Thoracic aorta (tissue), 2 donors: ENCODE data around the gene SSBP3. TPM values are rescaled to one million over a fixed set of nuclear protein-coding genes. Genes with fewer than 3 reads are reported as not detected.
A peak's percentile ranks its signal among the peaks of the same experiment; 100 is the strongest.
"Not testable (repeated sequence)": the region's sequence is repeated elsewhere in the genome, so short reads cannot be mapped to it uniquely, and the experiment has no call there.

ENCODE experiments used
- ATAC-seq: fragments of 150-250 bp; one replicate; pipeline ENCODE4 v1.8.0; 2017; ENCODE audit warnings: low read depth; ENCODE audit not compliant: insufficient number of reproducible peaks, low FRiP score
- DNase-seq: peaks from one replicate; pipeline ENCODE4 v3.0.0-alpha.2; 2020; ENCODE audit warnings: low spot score
- H3K27ac ChIP-seq, 2 donors: fragments of 200-600 bp; sonication (generic); 1 replicate in 1 of 2; 2 replicates in 1 of 2; pipeline ENCODE4 v1.5.1; 2016; ENCODE audit warnings: mild to moderate bottlenecking in 2 of 2, moderate library complexity in 2 of 2
- H3K27me3 ChIP-seq: fragments of 200-600 bp; sonication (generic); replicated peaks from 2 replicates; pipeline ENCODE4 v1.6.0; 2016; ENCODE audit warnings: mild to moderate bottlenecking; ENCODE audit not compliant: insufficient read depth
- H3K36me3 ChIP-seq: fragments of 200-600 bp; sonication (generic); one replicate; pipeline ENCODE4 v1.5.1; 2016
- H3K4me1 ChIP-seq, 2 donors: fragments of 200-600 bp; sonication (generic); 1 replicate in 1 of 2; 2 replicates in 1 of 2; pipeline versions ENCODE4 v1.5.1 to v1.6.0; 2016; ENCODE audit warnings: low read depth in 2 of 2, mild to moderate bottlenecking in 1 of 2; ENCODE audit not compliant: control insufficient read depth in 1 of 2
- H3K4me3 ChIP-seq: fragments of 200-600 bp; sonication (generic); 2 replicates; pipeline ENCODE4 v1.5.1; 2016; ENCODE audit warnings: mild to moderate bottlenecking
- H3K9me3 ChIP-seq: fragments of 200-600 bp; sonication (generic); 2 replicates; pipeline ENCODE4 v1.5.1; 2016
- CTCF ChIP-seq: fragments of 200-600 bp; sonication (generic); IDR thresholded peaks from one replicate; pipeline ENCODE4 v1.5.1; 2019; ENCODE audit warnings: antibody characterized with exemption
- total RNA-seq, 2 donors: library from RNA; depleted of rRNA; stranded (reverse); fragments of >200 nt; gene quantifications; one replicate each; pipeline versions ENCODE4 v1.1.0 to v1.2.3, GENCODE V29; 2016

The SSBP3 gene
- total RNA-seq = 10 to 100 TPM; 33.4 to 87.1 TPM

- peak; percentile 66 for ATAC-seq
- no peaks in the 10 kb centered on the region for H3K36me3 ChIP-seq
- H3K4me1 ChIP-seq = peaks cover 23 to 47% of the 10 kb centered on the region in 2 donors
- H3K4me3 ChIP-seq = peak within 1 kb of the TSS; percentile 96
- TF ChIP-seq CTCF = no peak
- H3K9me3 ChIP-seq = no peaks in the 10 kb centered on the region
- H3K27me3 ChIP-seq = no peaks in the 10 kb centered on the region
- DNase-seq = peak; percentile 53
- H3K27ac ChIP-seq = peak within 1 kb of the TSS; percentile 69 to 75
Observed at GRCh38 chr1:54406339-54407153, at the start of gene SSBP3. Gene SSBP3 (minus strand): TSS chr1:54406394.

- no peak overlapping the region for H3K27ac ChIP-seq
- H3K4me1 ChIP-seq = no peaks in the 10 kb centered on the region
Observed at GRCh38 chr1:54453509-54453908, 47.3 kb upstream of the SSBP3 start.

GRCh38 chr1:54453022-54453421, 46.8 kb upstream of the SSBP3 start:
- TF ChIP-seq CTCF = no peak
- H3K9me3 ChIP-seq = no peaks in the 10 kb centered on the region
- ATAC-seq = no peak
- no peak overlapping the region for H3K27ac ChIP-seq
- H3K36me3 ChIP-seq = no peaks in the 10 kb centered on the region
- DNase-seq = no peak
- no peaks in the 10 kb centered on the region for H3K27me3 ChIP-seq
- H3K4me3 ChIP-seq = no peak overlapping the region
- no peaks in the 10 kb centered on the region for H3K4me1 ChIP-seq

More at GRCh38 chr1:54453509-54453908, 47.3 kb upstream of the SSBP3 start:
- Histone ChIP-seq H3K36me3 (no peaks in the 10 kb centered on the region), H3K4me3 (no peak overlapping the region), H3K27me3 (no peaks in the 10 kb centered on the region), H3K9me3 (no peaks in the 10 kb centered on the region)
- no peak for TF ChIP-seq CTCF
- ATAC-seq (no peak), DNase-seq (no peak)

- H3K4me1 ChIP-seq, H3K27ac ChIP-seq, ATAC-seq, H3K4me3 ChIP-seq, H3K27me3 ChIP-seq, DNase-seq, H3K36me3 ChIP-seq, H3K9me3 ChIP-seq: not testable (repeated sequence)
Observed at GRCh38 chr1:54449431-54449830, 43.2 kb upstream of the SSBP3 start.

GRCh38 chr1:54448801-54449200, 42.6 kb upstream of the SSBP3 start:
- not testable (repeated sequence) for H3K36me3 ChIP-seq, H3K4me1 ChIP-seq, H3K27ac ChIP-seq, H3K9me3 ChIP-seq, H3K4me3 ChIP-seq, H3K27me3 ChIP-seq, ATAC-seq, DNase-seq

GRCh38 chr1:54447081-54447480, 40.9 kb upstream of the SSBP3 start:
- H3K9me3 ChIP-seq, H3K27ac ChIP-seq, ATAC-seq, DNase-seq, H3K36me3 ChIP-seq, H3K4me3 ChIP-seq, H3K27me3 ChIP-seq, H3K4me1 ChIP-seq: not testable (repeated sequence)
